Rectal smooth muscle tissue (tissue), 1 donor: Measurements from ENCODE around the gene NMUR1.

ENCODE experiments used
- H3K27ac ChIP-seq: one replicate; pipeline ENCODE4 v1.7.0; 2013; ENCODE audit warnings: low read depth, low read length, inconsistent platforms
- H3K27me3 ChIP-seq: one replicate; pipeline ENCODE4 v1.7.0; 2013; ENCODE audit warnings: low read length; ENCODE audit not compliant: control insufficient read depth, insufficient read depth
- H3K36me3 ChIP-seq: one replicate; pipeline ENCODE4 v1.7.0; 2013; ENCODE audit warnings: low read length; ENCODE audit not compliant: control insufficient read depth, insufficient read depth
- H3K4me1 ChIP-seq: one replicate; pipeline ENCODE4 v1.7.0; 2013; ENCODE audit warnings: low read length; ENCODE audit not compliant: control insufficient read depth, insufficient read depth
- H3K4me3 ChIP-seq: one replicate; pipeline ENCODE4 v1.7.0; 2013; ENCODE audit warnings: low read length
- H3K9ac ChIP-seq: one replicate; pipeline ENCODE4 v1.7.0; 2013; ENCODE audit warnings: low read length

NMUR1 gene

GRCh38 chr2:231518771-231519170, 11.5 kb downstream of the NMUR1 start:
- H3K27ac ChIP-seq = no peak overlapping the region
- no peaks in the 10 kb centered on the region for H3K27me3 ChIP-seq
- H3K4me3 ChIP-seq = no peak overlapping the region
- no peaks in the 10 kb centered on the region for H3K36me3 ChIP-seq
- peaks cover 7% of the 10 kb centered on the region for H3K4me1 ChIP-seq
- H3K9ac ChIP-seq = no peak overlapping the region

DNA sequence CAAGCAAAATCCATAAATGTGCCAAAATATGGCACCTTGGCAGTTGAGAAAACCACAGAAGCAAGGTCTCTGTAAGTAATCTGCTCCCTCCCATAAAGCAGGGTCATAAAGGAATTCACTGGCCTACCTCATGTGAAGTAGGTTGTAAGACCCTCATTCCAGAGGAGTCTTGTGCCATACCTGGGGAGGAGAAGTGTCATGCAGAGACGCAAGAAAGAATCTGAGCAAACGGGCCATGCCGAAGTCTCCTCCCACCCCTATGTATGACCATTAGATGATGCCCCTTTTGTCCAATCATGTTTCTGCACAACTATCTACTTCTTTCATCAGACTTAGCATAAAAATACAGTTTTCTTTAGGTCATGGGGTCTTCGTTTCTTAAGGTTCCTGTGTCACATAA, 14.6 kb downstream of the NMUR1 start:
- H3K27me3 ChIP-seq = no peaks in the 10 kb centered on the region
- peaks cover 9% of the 10 kb centered on the region for H3K4me1 ChIP-seq
- H3K4me3 ChIP-seq = no peak overlapping the region
- H3K36me3 ChIP-seq = no peaks in the 10 kb centered on the region
- no peak overlapping the region for H3K9ac ChIP-seq
- no peak overlapping the region for H3K27ac ChIP-seq

GRCh38 chr2:231514951-231515297, 15.3 kb downstream of the NMUR1 start:
- peaks cover 9% of the 10 kb centered on the region for H3K4me1 ChIP-seq
- H3K4me3 ChIP-seq = peak overlapping the region; percentile 98
- H3K27ac ChIP-seq = peak overlapping the region; percentile 89
- no peaks in the 10 kb centered on the region for H3K27me3 ChIP-seq
- H3K36me3 ChIP-seq = no peaks in the 10 kb centered on the region
- H3K9ac ChIP-seq = peak overlapping the region; percentile 92

DNA sequence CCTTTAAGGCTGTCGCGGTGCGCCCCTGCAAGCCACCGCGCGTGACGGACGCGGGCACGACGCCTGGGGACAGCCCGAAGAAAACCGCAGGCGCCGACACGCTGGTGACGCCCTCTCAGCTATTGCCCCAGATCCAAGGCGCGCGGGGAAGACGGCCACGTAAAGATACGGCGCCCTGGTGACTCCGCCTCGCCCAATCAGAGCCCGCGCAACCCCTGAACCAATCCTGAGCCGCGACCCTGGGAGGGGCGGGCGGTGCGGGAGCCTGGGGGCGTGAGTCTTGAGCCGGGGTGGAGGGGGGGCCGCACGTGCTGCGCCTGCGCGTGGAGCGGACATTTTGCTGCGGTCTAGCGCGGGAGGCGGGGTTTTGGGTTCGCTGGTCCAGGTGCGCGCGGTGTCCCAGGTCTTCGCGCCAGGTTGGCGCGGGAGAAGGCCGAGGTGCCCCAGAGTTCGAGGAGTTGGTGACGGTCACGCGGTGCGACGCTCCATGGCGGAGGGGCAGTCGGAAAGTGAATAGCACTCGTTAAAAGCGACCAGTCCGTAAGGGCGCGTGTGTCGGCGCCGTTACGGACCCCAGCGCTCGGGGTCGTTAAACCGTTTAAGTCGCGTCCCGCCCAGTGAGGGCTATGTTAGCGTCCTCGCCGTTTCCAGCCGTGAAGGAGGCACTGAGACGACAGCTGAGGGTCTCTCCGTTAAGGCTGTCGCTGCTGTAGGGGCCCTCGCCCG, 15.9 kb downstream of the NMUR1 start:
- Histone ChIP-seq H3K9ac (peak overlapping the region; percentile 92), H3K27me3 (no peaks in the 10 kb centered on the region), H3K4me3 (peak overlapping the region; percentile 98), H3K36me3 (no peaks in the 10 kb centered on the region), H3K27ac (peak overlapping the region; percentile 89), H3K4me1 (peaks cover 9% of the 10 kb centered on the region)

- Histone ChIP-seq H3K27ac (peak overlapping the region; percentile 87), H3K4me3 (peak overlapping the region; percentile 91), H3K9ac (peak overlapping the region; percentile 88), H3K36me3 (no peaks in the 10 kb centered on the region), H3K4me1 (peaks cover 9% of the 10 kb centered on the region), H3K27me3 (no peaks in the 10 kb centered on the region)
These were observed 16.5 kb downstream of the NMUR1 start for GRCh38 chr2:231513746-231514224.

GRCh38 chr2:231512222-231512621, 18.0 kb downstream of the NMUR1 start:
- Histone ChIP-seq H3K36me3 (no peaks in the 10 kb centered on the region), H3K9ac (no peak overlapping the region), H3K4me3 (no peak overlapping the region), H3K27me3 (no peaks in the 10 kb centered on the region), H3K27ac (no peak overlapping the region), H3K4me1 (peaks cover 9% of the 10 kb centered on the region)

- no peaks in the 10 kb centered on the region for H3K36me3 ChIP-seq
- H3K9ac ChIP-seq = no peak overlapping the region
- no peaks in the 10 kb centered on the region for H3K27me3 ChIP-seq
- no peak overlapping the region for H3K27ac ChIP-seq
- H3K4me1 ChIP-seq = no peaks in the 10 kb centered on the region
- no peak overlapping the region for H3K4me3 ChIP-seq
These were observed 26.5 kb downstream of the NMUR1 start for GRCh38 chr2:231503766-231504165.

DNA sequence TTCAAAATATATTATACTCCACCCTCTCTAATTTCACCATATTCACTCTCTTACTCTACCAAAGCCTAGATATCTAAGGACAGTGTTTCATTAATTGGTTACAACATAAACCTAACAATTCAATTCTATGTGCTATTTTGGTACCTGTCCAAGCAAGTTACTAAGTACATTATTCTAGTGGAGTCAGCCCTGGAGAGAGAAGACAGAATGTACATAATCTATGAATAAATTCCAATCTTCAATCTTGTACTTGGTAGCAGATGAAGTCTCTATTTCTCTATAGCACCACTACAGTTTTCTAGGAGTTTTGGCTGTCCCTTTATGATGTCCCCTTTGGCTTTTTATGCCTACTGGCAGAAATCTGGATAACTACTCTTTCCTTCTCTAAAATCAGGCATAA, 27.6 kb downstream of the NMUR1 start:
- no peaks in the 10 kb centered on the region for H3K36me3 ChIP-seq

GRCh38 chr2:231497651-231498050, 32.6 kb downstream of the NMUR1 start:
- no peaks in the 10 kb centered on the region for H3K36me3 ChIP-seq
- H3K4me1 ChIP-seq = no peaks in the 10 kb centered on the region
- no peaks in the 10 kb centered on the region for H3K27me3 ChIP-seq
- H3K27ac ChIP-seq = no peak overlapping the region
- no peak overlapping the region for H3K9ac ChIP-seq
- H3K4me3 ChIP-seq = no peak overlapping the region

More for the DNA sequence above, 27.6 kb downstream of the NMUR1 start:
- H3K27ac ChIP-seq = no peak overlapping the region
- H3K27me3 ChIP-seq = no peaks in the 10 kb centered on the region
- no peak overlapping the region for H3K9ac ChIP-seq
- no peak overlapping the region for H3K4me3 ChIP-seq
- no peaks in the 10 kb centered on the region for H3K4me1 ChIP-seq

GRCh38 chr2:231494669-231495068, 35.6 kb downstream of the NMUR1 start:
- H3K27ac ChIP-seq = no peak overlapping the region
- no peaks in the 10 kb centered on the region for H3K27me3 ChIP-seq
- no peak overlapping the region for H3K4me3 ChIP-seq
- H3K4me1 ChIP-seq = no peaks in the 10 kb centered on the region
- no peak overlapping the region for H3K9ac ChIP-seq
- no peaks in the 10 kb centered on the region for H3K36me3 ChIP-seq

DNA sequence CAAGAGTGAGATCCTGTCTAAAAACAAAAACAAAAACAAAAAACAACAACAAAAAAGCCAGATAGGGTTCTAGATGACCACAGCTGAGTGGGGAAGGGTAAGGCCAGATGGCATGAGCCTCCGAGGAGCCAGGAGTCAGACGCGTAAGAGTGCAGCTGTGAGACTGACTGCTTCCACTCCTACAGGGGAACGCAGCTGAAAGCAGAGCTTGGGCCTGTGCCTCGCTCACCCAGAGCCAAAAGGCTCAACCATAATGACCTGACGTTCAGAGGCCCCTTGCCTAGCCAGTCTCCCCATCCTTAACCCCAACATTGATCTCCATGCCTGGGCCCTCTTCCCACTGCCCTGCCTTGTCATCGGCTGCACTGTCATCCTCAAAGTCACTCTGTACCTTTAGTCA, 39.4 kb downstream of the NMUR1 start:
- H3K36me3 ChIP-seq = no peaks in the 10 kb centered on the region
- no peaks in the 10 kb centered on the region for H3K4me1 ChIP-seq
- H3K4me3 ChIP-seq = no peak overlapping the region
- no peaks in the 10 kb centered on the region for H3K27me3 ChIP-seq
- no peak overlapping the region for H3K27ac ChIP-seq
- H3K9ac ChIP-seq = no peak overlapping the region

DNA sequence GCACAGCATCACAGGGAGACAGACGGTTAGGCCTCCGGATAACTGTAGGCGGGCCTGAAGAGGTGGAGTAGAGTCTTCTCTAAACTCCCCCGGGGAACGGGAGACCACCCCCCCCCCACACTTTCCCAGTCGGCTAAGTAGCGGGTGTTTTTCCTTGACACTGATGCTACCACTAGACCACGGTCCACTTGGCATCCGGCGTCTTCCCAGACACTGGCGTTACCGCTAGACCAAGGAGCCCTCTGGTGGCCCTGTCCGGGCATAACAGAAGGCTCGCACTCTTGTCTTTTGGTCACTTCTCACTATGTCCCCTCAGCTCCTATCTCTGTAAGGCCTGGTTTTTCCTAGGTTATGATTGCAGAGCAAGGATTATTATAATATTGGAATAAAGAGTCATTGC, 40.3 kb downstream of the NMUR1 start:
- no peak overlapping the region for H3K4me3 ChIP-seq
- H3K27me3 ChIP-seq = no peaks in the 10 kb centered on the region
- no peak overlapping the region for H3K9ac ChIP-seq
- no peak overlapping the region for H3K27ac ChIP-seq
- no peaks in the 10 kb centered on the region for H3K4me1 ChIP-seq
- H3K36me3 ChIP-seq = no peaks in the 10 kb centered on the region

- no peak overlapping the region for H3K9ac ChIP-seq
- no peaks in the 10 kb centered on the region for H3K36me3 ChIP-seq
- H3K27ac ChIP-seq = no peak overlapping the region
- H3K4me1 ChIP-seq = no peaks in the 10 kb centered on the region
- no peak overlapping the region for H3K4me3 ChIP-seq
- H3K27me3 ChIP-seq = no peaks in the 10 kb centered on the region
These were observed 41.9 kb downstream of the NMUR1 start for GRCh38 chr2:231488331-231488730.
